Activated CD8-positive, alpha-beta memory T cell treated with anti-CD3 and anti-CD28 coated beads, Interleukin-2, amount 50 U/mL, for 1 hour (primary cell): ENCODE measurements around the gene PLG.
"Not testable (repeated sequence)": the region's sequence is repeated elsewhere in the genome, so short reads cannot be mapped to it uniquely, and the experiment has no call there.

Experiments used
- DNase-seq: peaks from one replicate; pipeline ENCODE4 v3.0.0-alpha.2; 2020; ENCODE audit errors: extremely low read depth

PLG gene

GRCh38 chr6:160775792-160776580, 73.9 kb downstream of the PLG start:
- DNase-seq, result no peak

- not testable (repeated sequence) for DNase-seq
Observed at GRCh38 chr6:160779095-160779494, 77.1 kb downstream of the PLG start.

- not testable (repeated sequence) for DNase-seq
Observed at GRCh38 chr6:160780656-160781055, 78.6 kb downstream of the PLG start.

- DNase-seq, result no peak
Observed at GRCh38 chr6:160781298-160781697, 79.3 kb downstream of the PLG start.

- no peak for DNase-seq
Observed at GRCh38 chr6:160782228-160782627, 80.2 kb downstream of the PLG start.

- DNase-seq, result no peak
Observed at GRCh38 chr6:160783741-160784140, 81.7 kb downstream of the PLG start.

DNA sequence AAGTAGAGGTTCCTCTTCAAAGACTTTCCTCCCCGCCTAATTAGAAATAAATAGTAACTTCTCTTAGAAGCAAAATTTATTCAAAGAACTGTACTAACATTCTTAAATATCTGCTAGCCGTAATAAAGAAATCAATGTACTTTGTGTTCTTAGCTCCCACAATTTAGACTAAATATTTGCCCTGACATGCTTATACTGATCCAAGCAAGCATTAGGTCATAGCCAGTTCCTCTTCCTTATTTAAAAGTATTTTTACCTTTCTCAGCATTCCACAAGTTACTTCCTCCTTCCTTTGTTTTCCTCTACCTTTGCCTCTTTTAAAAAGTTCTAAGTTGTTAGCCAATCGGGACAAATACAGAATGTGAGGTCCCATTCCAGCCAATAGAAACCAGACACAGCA, 86.1 kb downstream of the PLG start:
- DNase-seq, result not testable (repeated sequence)

DNA sequence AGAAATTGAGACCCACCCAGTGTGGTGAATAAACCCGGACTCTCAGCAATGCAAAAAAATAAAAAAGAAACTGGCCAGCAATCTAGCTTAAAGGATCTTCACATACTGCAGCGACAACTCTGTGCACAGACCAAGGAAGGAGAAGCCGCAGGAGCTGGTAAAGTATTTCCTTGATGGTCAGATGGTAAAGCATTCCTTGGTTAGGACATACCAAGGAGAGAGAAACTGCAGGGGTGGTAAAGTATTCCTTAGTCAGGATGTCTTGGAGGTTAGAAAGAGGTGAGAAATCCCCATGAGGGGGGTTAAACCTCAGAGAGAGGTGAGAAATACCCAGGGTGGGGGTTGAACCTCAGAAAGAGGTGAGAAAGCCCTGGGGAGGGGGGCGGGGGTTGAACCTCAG, 86.8 kb downstream of the PLG start:
- DNase-seq, result no peak

DNA sequence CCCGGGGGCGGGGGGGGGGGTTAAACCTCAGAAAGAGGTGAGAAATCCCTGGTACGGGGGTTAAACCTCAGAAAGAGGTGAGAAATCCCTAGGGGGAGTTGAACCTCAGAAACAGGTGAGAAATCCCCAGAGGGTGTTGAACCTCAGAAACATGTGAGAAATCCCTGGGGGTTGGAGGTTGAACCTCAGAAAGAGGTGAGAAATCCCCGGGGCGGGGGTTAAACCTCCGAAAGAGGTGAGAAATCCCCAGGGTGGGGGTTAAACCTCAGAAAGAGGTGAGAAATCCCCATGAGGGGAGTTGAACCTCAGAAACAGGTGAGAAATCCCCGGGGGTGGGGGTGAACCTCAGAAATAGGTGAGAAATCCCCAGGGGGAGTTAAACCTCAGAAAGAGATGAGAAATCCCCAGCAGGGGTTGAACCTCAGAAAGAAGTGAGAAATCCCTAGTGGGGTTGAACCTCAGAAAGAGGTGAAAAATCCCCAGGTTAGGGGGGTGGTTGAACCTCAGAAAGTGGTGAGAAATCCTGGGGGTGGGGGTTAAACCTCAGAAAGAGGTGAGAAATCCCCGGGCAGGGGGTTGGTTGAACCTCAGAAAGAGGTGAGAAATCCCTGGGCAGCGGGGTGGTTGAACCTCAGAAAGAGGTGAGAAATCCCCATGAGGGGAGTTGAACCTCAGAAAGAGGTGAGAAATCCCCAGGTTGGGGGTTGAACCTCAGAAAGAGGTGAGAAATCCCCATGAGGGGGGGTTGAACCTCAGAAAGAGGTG, 87.4 kb downstream of the PLG start:
- DNase-seq, result no peak

GRCh38 chr6:160790028-160790792, 88.2 kb downstream of the PLG start:
- DNase-seq, result no peak

DNA sequence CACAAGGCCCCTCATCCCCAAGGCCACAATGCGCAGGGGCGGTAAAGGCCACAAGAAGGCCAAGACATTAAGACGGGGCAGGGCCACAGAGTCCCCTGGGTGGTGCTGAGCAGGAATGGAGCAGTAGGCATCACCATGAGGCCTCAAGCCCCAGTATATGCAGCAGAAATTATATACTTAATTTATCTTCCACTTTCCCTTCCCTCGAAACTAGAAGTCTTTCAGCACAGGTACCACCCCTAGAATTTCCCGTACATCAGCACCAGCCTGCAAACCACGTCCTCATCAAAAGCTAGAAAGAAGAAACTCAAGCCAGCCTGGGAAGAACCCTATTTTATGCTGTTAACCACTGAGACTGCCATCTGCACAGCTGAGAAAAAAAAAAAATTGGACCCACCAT, 89.4 kb downstream of the PLG start:
- DNase-seq, result no peak

DNA sequence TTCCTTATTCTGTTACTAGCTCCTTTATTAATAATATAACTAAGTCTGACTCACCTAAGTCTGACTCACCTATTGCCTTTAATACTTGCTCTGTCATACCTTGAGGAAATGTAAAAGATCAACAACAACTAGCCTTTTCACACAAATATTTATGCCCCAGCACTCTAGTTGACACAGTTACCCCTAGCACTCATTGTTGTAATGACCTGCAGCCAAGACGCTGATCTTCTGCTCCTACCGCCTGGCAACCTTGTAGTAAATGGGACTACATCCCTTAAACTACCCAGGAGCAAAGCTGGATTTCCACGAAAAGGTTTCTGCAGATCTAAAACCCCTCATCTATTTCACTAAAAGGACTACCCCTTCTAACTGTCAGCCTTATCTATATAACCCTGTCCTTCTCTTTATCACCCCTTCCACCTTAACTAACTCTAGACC, 90.0 kb downstream of the PLG start:
- no peak for DNase-seq

GRCh38 chr6:160792708-160793107, 90.7 kb downstream of the PLG start:
- DNase-seq, result no peak

- DNase-seq, result no peak
Observed at GRCh38 chr6:160793652-160794051, 91.6 kb downstream of the PLG start.

DNA sequence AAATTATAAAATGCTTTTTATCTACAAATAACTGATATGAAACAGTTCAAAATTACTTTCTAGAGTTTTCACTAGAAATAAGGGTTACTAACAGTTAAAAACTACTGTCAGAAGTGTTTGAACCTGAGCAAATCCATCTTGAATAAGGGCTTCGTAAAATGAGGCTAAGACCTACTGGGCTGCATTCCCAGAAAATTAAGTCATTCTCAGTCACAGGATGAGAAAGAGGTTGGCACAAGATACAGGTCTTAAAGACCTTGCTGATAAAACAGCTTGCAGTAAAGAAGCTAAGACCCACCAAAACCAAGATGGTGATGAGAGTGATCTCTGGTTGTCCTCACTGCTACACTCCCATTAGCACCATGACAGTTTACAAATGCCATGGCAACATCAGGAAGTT, 93.7 kb downstream of the PLG start:
- no peak for DNase-seq

- no peak for DNase-seq
Observed at GRCh38 chr6:160798625-160799024, 96.6 kb downstream of the PLG start.

DNA sequence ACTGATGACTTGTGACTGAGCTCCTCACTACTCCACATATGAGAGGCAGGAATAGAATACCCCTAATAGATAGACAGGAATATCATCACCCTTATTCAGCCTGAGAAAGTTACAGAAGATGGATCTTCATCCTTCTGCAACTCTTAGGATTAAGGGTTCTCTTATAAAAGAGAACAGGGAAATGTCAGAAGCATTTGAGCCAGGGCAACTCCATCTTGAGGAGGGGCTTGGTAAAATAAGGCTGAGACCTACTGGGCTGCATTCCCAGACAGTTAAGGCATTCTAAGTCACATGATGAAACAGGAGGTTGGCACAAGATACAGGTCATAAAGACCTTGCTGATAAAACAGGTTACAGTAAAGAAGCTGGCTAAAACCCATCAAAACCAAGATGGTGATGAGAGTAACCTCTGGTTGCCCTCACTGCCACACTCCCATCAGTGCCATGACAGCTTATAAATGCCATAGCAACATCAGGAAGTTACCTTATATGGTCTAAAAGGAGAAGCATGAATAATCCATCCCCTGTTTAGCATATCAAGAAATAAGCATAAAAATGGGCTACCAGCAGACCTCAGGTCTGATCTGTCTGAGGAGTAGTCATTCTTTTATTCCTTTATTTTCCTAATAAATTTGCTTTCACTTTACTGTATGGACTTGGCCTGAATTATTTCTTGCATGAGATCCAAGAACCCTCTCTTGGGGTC, 97.9 kb downstream of the PLG start:
- DNase-seq, result no peak

DNA sequence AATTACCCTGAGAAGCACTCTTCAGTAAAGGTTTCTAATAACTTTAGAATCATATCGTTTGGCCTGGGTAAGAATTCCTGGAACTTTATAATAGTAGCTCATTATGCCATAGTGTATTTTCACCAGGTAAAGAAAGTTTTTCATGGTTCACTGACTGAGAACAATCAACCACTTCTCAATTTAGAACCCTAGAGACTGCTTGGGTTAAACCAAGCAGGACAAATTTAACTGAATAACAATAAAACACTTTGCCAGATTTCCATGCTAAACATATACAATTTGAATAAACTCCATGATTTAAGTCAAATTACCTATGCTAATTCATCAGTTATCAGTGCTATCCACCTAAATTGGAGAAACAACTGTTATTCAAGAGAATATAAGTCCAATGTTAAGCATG, 99.4 kb downstream of the PLG start:
- no peak for DNase-seq

DNA sequence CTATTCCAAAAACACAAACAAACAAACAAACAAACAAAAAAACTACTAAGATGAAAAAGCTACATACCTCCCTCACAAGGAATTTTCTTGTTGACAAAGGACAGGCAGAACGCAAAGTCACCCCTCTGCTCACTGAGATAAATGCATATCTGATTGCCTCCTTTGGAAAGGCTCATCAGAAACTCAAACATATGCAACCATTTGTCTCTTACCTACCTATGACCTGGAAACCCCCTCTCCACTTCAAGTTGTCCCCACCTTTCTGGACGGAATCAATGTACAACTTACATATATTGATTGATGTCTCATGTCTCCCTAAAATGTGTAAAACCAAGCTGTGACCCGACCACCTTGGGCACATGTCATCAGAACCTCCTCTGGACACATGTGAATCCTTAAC, 100.0 kb downstream of the PLG start:
- not testable (repeated sequence) for DNase-seq
